Measurements from ENCODE around the gene MARVELD1.
"Not testable (repeated sequence)": the region's sequence is repeated elsewhere in the genome, so short reads cannot be mapped to it uniquely, and the experiment has no call there.

The MARVELD1 gene

DNA sequence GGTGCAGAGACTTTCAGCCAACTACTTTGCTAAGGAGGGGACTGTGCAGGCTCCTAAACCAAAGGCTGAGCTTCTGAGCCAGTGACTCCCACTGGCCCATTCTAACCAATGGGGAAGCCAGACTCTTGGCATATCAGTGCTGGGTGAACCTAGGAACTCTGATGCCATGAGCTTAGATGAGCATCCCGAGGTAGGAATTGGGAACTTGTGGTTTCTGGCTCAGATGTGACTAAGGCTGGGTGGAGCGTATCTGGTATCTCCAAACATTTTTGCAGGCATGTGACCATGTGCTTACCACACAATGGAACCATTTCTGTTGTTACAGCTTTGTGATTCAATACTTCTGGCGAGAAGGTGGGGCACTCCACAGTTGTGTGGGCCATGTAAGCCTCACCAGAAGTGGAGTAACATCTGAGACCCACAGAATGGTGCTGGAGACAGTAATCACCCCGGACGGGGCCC is 23.9 kb upstream of the MARVELD1 start:
- in situ Hi-C loops (cut with HindIII; ENCODE audit: low sequenced_read_pairs) = loop anchor here (5.0 kb wide), 2 partner anchors 38 to 88 kb away; no protein-coding TSS in a partner anchor

DNA sequence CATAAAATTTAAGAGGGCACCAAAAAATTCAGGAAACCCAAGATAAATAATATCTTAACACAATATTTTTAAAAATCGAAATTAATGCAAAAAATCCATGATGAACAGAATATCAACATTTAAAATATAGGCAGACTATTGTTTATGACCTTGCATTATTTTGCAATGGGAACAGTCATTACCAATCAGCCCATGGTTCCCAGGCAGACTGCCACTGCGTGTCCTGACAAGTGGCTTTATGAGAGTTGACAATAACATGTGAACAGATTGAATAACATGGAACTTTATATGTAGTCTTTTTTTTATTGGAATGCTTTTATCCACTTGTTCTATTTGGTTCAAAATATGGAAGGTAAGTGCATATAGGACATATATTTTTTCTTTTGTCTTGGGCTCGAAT is 23.4 kb upstream of the MARVELD1 start:
- in situ Hi-C loops (cut with HindIII; ENCODE audit: low sequenced_read_pairs) = no loop called here

DNA sequence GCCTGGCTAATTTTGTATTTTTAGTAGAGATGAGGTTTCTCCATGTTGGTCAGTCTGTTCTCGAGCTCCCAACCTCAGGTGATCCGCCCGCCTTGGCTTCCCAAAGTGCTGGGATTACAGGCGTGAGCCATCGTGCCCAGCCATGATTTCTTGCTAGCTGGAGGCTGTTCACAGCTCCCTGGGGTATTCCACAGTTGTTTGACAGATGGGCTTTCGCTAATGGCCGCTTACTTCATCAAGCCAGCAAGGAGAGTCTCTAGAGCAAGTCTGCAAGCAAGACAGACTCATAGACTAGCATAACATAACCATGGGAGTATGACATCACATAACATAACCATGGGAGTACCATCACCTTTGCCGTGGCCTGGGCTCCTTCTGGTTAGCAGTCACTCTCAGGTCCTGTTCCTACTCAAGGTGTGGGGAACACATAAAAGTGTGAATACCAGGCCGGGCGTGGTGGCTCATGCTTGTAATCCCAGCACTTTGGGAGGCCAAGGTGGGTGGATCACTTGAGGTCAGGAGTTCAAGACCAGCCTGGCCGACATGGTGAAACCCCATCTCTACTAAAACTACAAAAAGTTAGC is 15.4 kb upstream of the MARVELD1 start:
- in situ Hi-C loops (cut with HindIII; ENCODE audit: low sequenced_read_pairs) = not testable (repeated sequence)

DNA sequence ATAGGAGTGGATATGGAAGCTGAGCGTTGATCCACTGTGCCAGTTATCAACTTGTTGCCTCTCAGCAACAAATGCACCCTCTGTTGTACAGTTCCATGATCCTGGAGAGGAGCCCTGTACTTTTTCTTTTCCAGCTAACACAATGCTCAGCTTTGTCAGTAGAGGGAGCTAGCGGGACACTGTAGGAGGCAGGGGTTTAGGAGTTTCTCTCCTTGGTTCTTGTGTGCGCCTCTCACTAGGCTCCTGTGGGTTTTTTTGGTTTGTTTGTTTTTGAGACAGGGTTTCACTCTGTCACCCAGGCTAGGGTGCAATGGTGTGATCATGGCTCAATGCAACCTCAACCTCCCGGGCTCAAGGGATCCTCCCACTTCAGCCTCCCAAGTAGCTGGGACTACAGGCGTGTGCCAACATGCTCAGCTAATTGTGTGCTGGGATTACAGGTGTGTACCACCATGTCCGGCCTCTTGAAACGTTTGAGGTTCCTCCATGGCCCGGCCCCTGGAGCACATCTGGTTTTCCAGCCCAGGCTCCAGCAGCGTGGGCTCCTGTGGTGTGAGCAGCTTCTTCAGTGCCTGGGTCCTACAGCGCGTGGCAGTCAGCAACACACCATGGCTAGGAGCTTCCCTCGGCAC is 12.0 kb upstream of the MARVELD1 start:
- in situ Hi-C loops (cut with HindIII; ENCODE audit: low sequenced_read_pairs) = no loop called here

DNA sequence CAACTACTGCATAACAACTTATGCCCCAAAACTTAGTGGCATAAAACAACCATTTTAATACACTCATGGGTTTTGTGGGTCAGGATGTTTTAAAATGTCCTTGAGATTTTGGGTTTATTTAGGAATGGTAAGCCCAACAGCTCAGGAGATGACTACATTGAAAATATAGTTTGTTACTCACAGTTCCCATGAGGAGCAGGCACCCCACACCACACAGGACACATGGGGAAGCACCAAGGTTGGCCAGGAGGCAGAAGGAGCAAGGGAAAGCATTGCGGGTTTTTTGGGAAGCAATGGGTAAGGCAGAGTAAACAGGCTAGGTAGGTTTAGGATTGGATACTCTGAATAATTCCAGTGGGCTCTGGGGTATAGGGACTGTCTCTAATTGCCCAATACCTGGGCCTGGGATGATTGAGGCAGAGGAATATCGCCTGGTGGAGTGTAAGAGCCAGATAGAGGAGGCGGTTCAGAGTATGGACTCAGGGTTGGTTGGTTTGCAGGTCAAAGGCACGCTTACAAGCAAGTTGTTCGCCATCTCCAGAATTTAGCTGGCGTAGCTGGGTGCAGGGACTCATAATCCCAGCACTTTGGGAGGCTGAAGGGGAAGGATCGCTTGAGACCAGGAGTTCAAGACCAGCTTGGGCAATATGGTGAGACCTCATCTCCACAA is 10.0 kb upstream of the MARVELD1 start:
- in situ Hi-C loops (cut with HindIII; ENCODE audit: low sequenced_read_pairs) = no loop called here

DNA sequence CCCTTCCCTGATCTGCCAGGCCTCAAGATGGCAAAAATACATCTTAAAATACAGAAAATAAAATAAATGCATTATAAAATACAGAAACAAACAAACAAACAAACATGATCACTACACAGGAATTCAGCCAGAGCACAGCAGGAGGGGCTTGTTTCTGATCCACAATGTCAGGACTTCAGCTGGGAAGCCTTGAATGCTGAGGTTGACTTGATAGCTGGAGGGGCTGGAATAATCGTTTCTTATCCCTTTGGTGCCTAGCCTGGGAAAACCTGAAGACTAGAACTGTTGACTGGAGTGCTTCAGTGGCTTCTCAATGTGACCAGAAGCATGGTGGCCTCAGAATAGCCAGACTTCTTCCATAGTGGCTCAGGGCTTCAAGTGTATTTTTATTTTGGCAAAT is 9.2 kb upstream of the MARVELD1 start:
- in situ Hi-C loops (cut with HindIII; ENCODE audit: low sequenced_read_pairs) = no loop called here

DNA sequence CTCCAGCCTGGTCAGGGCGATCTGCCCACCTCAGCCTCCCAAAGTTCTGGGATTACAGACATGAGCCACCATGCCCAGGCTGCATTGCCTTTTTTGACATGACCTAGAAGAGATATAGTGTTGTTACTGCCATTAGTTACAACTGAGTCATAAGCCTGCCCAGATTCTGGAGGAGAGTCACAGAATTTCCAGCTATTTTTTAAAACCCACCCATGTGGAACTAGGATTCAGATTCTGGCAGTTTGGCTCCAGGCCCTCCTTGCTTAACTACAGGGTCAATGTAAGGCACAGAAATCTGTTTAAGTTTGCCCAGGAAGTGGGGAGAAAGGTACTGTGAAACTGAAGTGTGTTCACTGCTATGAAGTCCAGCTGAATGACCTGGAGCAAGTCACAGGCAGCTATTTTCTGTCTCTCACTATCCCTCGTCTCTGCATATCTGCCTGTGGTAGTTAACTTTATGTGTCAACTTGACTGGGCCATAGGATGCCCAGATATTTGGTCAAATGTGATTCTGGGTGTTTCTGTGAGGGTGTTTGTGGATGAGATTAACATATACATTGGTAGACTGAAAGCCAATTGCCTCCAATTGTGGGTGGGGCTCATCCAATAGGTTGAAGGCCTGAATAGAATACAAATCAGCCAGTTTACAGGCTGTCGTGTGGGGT is 8.4 kb upstream of the MARVELD1 start:
- in situ Hi-C loops (cut with HindIII; ENCODE audit: low sequenced_read_pairs) = no loop called here

DNA sequence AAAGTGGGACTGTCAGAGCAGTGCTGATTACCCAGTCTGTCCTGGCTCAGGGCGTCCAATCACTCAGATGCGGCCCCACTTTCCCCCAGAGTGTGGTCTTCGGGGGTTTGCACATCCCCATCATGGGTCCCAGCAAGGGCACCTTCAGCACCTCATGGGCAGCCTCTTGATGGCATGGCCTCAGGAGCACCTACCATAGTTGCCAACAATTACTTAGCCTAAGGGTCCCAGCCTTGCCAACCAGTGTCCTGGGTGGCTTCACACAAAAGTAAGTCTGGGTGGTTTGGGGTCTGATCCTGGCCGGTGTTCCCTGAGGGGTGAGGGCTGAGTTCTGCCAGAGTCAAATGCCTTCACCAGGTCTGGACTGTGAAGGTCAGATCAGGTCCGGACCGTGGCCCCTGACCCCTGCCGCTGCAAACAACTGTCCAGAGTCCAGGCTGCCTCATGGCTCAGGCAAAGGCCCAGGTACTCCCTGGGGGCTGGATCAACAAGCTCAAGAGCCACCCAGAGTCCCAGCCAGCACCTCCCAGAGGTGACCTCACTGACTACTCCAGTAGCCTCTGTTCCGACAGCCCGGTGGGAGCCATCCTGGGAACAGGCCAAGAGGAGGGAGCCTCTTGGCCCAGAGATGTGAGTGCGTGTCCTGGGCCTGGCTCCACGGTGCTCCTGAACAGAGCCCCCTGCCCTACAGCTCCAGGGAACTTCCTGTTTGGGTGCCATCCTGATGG is 6.2 kb upstream of the MARVELD1 start:
- in situ Hi-C loops (cut with HindIII; ENCODE audit: low sequenced_read_pairs) = no loop called here

DNA sequence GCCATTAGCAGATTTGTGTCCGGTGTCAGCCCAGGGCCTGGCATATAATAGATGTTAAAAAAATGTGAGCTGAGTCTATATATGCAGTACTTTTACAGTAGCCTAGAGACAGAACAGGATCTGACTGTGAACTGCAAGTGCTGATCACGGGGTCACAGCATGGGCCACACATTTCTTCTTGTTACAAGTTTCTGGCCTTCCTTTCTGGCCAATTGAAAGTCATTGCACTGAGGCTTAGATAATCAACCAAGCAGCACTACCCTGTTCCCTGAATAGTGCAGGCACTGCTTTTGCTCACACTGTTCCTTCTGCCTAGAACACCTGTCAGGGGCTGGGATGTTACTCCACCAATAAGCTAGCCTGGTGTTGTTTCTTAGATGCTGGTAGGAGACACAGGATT is 5.4 kb upstream of the MARVELD1 start:
- in situ Hi-C loops (cut with HindIII; ENCODE audit: low sequenced_read_pairs) = no loop called here

DNA sequence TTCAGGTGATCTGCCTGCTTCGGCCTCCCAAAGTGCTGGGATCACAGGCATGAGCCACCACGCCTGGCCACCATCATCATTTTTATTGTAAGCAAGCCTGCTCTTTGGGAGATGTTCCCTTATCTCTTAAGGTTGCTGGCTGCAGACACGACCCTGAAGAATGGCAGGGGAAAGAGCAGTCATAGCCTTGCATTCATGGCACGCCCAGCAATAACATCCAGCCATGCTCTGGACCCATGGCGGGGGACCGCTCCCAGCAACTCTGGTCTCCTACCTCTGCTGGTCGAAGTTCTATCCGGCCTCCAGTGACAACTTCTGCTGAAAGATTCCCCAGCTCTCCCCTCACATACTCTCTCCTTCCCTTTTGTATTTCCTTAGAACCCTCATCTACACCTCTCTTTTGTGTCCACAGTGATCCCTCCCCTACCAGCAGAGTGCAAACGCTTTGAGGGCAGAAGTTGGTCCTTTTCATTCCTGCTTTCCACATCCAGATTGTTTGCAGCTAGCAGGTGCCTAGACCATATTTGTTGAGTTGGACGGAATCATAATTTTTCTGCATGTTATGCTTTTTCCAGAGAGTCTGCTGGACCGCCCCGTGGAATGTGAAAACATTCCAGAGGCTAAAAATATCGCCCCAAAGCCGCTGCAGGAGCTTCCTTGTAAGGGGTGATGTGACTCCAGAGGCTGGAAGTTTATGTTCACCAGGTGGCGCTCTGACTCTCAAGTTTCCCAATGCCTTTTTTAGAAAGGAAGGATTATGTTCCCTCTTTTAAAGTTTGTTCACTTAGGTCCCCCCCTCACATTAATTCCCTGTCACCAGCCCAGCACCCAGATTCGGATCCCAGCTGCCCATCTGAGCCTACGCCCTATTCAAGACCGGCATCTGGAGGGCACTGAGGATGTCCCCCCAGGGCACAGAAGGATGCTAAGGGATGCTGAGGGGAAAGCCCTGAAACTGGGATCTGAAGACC is 4.3 kb upstream of the MARVELD1 start:
- in situ Hi-C loops (cut with HindIII; ENCODE audit: low sequenced_read_pairs) = no loop called here

DNA sequence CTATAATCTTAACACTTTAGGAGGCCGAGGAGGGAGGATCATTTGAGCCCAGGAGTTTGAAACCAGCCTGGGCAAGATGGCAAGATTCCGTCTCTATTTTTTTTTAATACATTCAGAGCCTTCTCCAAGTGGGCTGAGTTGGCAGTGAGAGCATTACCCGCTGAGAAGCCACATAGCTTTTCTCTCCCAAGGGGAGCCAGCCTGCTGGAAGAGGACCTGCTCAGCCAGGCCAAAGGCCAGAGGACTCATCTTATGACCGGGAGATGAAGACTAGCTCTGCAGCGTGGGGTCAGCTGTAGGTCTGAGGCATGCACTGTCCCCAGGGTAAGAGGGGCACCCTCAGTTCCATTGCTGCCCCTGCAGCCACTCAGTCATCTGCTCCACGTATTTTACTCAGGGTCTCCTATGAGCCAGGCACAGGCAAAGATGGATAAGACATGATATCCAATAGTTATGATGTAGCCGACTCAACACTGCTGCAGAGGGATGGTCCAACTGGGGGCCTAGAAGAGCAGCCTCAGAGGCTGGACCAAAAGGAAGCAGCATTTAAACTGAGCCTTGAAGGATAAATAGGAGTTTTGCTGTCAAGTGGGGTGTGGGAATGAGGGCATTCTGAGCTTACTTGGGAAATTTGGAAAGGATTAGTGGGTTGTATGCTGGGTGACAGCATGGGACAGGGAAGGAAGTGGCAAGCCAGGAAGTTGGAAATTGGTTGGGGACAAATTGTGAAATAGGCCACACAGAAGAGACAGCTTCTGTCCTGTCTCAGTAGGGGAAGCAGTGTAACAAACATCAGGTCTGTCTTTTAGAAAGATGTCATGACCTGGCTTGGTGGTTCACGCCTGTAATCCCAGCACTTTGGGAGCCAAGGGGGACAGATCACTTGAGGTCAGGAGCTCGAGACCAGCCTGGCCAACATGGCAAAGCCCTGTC is 1.6 kb upstream of the MARVELD1 start:
- in situ Hi-C loops (cut with HindIII; ENCODE audit: low sequenced_read_pairs) = no loop called here

DNA sequence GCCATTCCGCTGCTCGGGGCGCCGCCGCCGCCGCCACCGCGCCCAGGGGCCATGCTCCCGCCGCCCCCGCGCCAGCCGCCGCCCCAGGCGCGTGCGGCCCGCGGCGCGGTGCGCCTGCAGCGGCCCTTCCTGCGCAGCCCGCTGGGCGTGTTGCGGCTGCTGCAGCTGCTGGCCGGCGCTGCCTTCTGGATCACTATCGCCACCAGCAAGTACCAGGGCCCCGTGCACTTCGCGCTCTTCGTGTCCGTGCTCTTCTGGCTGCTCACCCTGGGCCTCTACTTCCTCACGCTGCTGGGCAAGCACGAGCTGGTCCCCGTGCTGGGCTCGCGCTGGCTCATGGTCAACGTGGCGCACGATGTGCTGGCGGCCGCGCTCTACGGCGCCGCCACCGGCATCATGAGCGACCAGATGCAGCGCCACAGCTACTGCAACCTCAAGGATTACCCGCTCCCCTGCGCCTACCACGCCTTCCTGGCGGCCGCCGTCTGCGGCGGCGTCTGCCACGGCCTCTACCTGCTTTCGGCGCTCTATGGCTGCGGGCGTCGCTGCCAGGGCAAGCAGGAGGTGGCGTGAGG is 383 bp downstream of the MARVELD1 start:
- in situ Hi-C loops (cut with HindIII; ENCODE audit: low sequenced_read_pairs) = no loop called here

DNA sequence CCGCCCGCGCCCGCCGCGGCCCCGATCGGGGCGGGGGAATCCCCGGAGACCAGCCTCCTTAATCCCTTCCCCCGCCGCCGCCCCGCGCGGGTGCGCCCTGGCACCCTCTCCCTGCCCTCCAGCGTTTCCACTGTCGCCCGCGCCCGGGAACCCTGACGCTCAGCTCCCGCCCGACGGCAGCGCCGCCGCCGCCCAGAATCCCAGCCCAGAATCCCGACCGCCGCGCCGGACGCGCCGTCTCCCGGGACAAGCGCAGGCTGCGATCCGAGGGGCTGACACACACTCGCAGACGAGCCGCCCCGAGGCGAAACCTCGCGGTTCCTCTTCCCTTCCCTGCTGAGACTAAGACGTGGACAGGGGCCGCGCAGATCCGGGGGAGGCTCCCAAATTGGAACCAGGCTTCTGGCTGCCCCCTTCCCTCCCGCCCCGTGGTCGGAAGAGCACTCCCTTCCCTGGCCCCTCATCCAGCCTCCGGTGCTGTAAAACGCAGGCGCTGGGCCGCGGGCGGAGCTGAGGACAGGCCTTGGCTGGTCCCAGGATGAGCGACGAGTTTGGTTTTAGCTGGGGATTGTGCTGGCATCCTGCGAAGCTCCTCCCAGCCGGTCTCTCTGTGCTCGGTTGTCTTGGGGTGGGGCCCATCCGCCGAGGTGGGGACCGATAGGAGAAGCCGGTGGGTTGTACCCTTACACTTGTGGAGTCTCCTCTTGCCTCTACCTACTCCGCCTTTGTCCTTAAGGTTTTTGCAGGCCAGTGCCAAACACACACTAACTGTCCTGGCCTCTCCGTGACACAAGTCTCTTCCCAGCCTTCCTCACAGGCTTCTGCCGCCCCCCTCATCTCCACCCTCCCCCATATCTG is 1.1 kb downstream of the MARVELD1 start:
- in situ Hi-C loops (cut with HindIII; ENCODE audit: low sequenced_read_pairs) = no loop called here

DNA sequence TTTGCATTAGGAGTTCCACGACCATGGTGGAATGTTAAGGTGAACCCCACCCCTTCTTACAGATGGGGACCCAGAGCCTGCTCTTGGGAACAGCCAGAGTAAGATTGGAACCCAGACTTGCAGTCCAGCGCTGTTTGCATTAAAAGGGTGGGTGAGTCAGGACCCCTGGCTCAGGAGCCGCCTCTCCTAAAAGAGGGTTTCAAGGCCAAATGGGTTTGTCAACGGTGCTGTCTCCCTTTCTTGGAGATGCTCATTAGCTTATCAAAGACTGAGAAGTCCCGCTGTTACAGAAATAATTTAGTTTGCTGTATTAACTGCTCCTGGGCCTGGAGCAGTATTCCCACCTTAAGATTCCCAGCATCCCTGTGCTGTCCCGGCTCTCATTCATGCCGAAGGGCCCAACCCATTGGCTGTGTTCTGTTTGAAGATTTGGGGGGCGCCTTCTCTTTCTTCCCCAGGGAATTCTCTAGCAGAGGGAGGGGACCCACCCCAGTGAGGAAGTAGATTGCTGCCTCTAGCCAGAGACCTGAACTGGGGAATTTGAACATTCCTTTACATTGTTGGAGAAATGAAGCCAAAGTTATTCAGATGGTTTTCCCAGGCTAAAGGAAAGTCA is 1.8 kb downstream of the MARVELD1 start:
- in situ Hi-C loops (cut with HindIII; ENCODE audit: low sequenced_read_pairs) = no loop called here

DNA sequence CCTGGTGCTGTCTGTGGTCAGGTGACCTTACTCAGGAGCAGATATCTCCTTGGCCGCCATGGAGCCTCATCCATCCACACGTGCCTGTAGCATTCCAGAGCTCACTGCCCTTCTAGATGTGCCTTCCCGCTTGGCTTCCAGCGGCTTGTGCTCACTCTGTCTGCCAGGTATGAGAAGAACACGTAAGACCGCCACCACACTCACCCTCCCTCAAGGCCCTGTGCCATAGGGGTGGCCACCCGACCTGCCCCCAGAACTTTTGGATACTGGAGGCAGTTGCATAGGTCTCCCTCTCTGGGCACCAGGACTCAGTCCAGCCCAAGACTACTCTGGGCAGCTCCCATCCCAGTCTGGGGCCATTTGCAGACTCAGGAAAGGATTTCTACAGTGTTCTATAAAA is 4.1 kb downstream of the MARVELD1 start:
- in situ Hi-C loops (cut with HindIII; ENCODE audit: low sequenced_read_pairs) = no loop called here

DNA sequence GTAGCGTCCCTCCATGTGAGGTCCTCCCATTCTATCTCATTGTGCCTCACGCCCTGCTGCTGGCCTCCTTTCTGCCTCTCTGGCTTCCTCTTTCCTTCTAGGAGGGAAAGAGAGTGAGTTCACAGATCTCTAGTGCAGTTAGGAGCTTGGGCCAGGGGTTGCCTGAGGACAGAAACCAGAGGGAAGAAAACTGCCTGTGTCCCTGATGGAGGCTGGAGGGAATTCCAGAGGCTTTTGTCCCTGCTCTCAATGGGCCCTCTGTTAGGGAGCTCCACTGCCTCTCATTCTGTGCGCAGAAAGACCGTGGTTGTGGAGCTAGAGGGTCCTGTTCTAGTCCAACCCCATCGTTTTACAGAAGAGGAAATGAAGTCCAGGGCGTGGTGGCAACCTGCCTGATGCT is 4.6 kb downstream of the MARVELD1 start:
- in situ Hi-C loops (cut with HindIII; ENCODE audit: low sequenced_read_pairs) = no loop called here

DNA sequence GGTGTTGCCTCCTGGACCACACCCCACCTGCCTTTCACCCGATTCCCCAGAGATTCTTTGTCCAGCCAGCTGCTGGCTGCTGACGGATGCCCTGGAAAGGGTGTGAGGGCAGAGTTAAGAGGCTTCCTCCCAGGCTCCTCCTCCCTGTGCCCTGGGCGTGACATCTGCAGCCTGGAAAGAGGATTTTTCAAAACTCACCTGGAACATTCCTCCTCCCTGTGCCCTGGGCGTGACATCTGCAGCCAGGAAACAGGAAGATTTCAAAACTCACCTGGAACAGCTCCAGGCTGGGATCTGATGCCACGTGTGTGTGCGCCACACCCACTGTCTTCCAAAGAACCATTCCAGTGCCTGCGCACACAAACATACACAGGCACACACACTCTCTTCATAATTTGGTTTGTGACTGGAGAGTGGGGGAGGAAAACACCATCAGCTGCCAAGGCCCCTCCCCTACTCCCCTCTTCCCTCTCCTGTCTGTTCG is 5.2 kb downstream of the MARVELD1 start:
- in situ Hi-C loops (cut with HindIII; ENCODE audit: low sequenced_read_pairs) = no loop called here

Measured in endothelial cell of hepatic sinusoid (primary cell).